K562 (cell line): Measurements from ENCODE around the gene LANCL1. TPM values are rescaled to one million over a fixed set of nuclear protein-coding genes. Genes with fewer than 3 reads are reported as not detected.

Experiments
- ATAC-seq: fragments of 200-7000 bp; cut with Tn5 transposase; 3 replicates; pipeline ENCODE4 v1.9.1; 2020; ENCODE audit warnings: moderate library complexity
- BruUV-seq: library from RNA; stranded (reverse); fragments of 400-500 nt; replicated peaks from 2 replicates; lab custom pipeline; 2021; lab: Mats Ljungman, UMichigan
- CTCF ChIA-PET: fragments of 300-600 bp; formaldehyde crosslinking; extraction: SDS; loops from one replicate; lab custom pipeline; 2021; ENCODE audit warnings: low intra/inter-chr PET ratio; lab: Yijun Ruan, JAX
- POLR2A ChIA-PET: fragments of 300-600, 350-650 bp; sonication (Branson Sonifier 250); formaldehyde crosslinking; extraction: SDS; loops from one replicate; lab custom pipeline; 2021; ENCODE audit warnings: antibody characterized with exemption, inconsistent platforms; lab: Yijun Ruan, JAX
- DNase-seq, 4 experiments: peaks; one replicate each; pipeline versions ENCODE4 v3.0.0 to v3.0.0-alpha.2; 2011 to 2018; ENCODE audit warnings: low spot score in 3 of 4, mixed read lengths in 3 of 4; ENCODE audit errors: extremely low read depth in 1 of 4
- FAIRE-seq: peaks from 2 replicates; lab custom pipeline; 2011; peaks lifted over from hg19 to GRCh38; lab: Jason Lieb, UNC
- H2AFZ ChIP-seq: 2 replicates; pipeline ENCODE4 v1.6.0; 2011; ENCODE audit warnings: low read depth, low read length, control low read depth, inconsistent platforms
- H3K27ac ChIP-seq: fragments of 200-600 bp; 3 replicates; pipeline ENCODE4 v1.8.0; 2011; ENCODE audit warnings: low read depth, mild to moderate bottlenecking, control low read depth, inconsistent platforms, low read length, moderate library complexity, mixed read lengths; ENCODE audit errors: extremely low read depth
- H3K27me3 ChIP-seq, 2 experiments: fragments of 300-600 bp in 1 of 2; 2 replicates in 1 of 2; 3 replicates in 1 of 2; pipeline versions ENCODE4 v1.6.0 to v1.8.0; 2011; ENCODE audit warnings: inconsistent platforms in 2 of 2, low read length in 2 of 2, mild to moderate bottlenecking in 1 of 2, mixed read lengths in 1 of 2, moderate library complexity in 1 of 2; ENCODE audit not compliant: control insufficient read depth in 2 of 2, insufficient read depth in 2 of 2
- H3K36me3 ChIP-seq: fragments of 300-600 bp; 3 replicates; pipeline ENCODE4 v1.8.0; 2011; ENCODE audit warnings: mild to moderate bottlenecking, low read length, inconsistent platforms; ENCODE audit not compliant: control insufficient read depth, insufficient read depth
- H3K4me1 ChIP-seq, 2 experiments: fragments of 200-600 bp in 1 of 2; replicated peaks in 1 of 2; 2 replicates in 1 of 2; 3 replicates in 1 of 2; pipeline versions ENCODE4 v1.5.1 to v1.8.0; 2011; ENCODE audit warnings: inconsistent platforms in 2 of 2, low read length in 2 of 2, mild to moderate bottlenecking in 1 of 2, mixed read lengths in 1 of 2, moderate library complexity in 1 of 2; ENCODE audit not compliant: control insufficient read depth in 2 of 2, insufficient read depth in 2 of 2
- H3K4me2 ChIP-seq: 2 replicates; pipeline ENCODE4 v1.6.1; 2011; ENCODE audit warnings: low read length, control low read depth, inconsistent platforms, mixed read lengths; ENCODE audit not compliant: insufficient read depth
- H3K4me3 ChIP-seq: fragments of 200-600 bp; sonication (generic), shearing (Covaris generic); 2 replicates; pipeline ENCODE4 v1.5.1; 2016; ENCODE audit warnings: control low read depth, inconsistent platforms
- H3K79me2 ChIP-seq: fragments of 200-600 bp; 3 replicates; pipeline ENCODE4 v1.8.0; 2011; ENCODE audit warnings: low read length, inconsistent platforms; ENCODE audit not compliant: control insufficient read depth, insufficient read depth
- H3K9ac ChIP-seq, 2 experiments: 2 replicates each; pipeline versions ENCODE4 v1.6.0 to v1.6.1; 2011; ENCODE audit warnings: low read depth in 2 of 2, low read length in 2 of 2, control low read depth in 1 of 2, inconsistent platforms in 1 of 2, mild to moderate bottlenecking in 1 of 2, mixed read lengths in 1 of 2; ENCODE audit not compliant: insufficient read depth in 1 of 2
- H3K9me1 ChIP-seq: one replicate; pipeline ENCODE4 v1.6.0; 2011; ENCODE audit warnings: inconsistent platforms, mild to moderate bottlenecking, low read length, moderate library complexity; ENCODE audit not compliant: control insufficient read depth, insufficient read depth
- H3K9me3 ChIP-seq: replicated peaks from 2 replicates; pipeline ENCODE4 v1.5.1; 2011; ENCODE audit warnings: low read depth, low read length, inconsistent platforms; ENCODE audit not compliant: control insufficient read depth, insufficient read depth
- H4K20me1 ChIP-seq: replicated peaks from 2 replicates; pipeline ENCODE4 v1.6.1; 2011; ENCODE audit warnings: low read length, inconsistent platforms, mixed read lengths; ENCODE audit not compliant: control insufficient read depth, insufficient read depth
- ATF3 ChIP-seq, 2 experiments: fragments of 450-650 bp in 1 of 2; sonication (generic) in 1 of 2; formaldehyde crosslinking in 1 of 2; IDR thresholded peaks in 1 of 2; conservative IDR thresholded peaks in 1 of 2; 2 replicates each; pipeline versions ENCODE4 v1.6.1 to v1.8.1; 2016 to 2023; ENCODE audit warnings: mild to moderate bottlenecking in 2 of 2, moderate library complexity in 2 of 2, inconsistent platforms in 1 of 2, missing genetic modification reagents in 1 of 2
- HNRNPK ChIP-seq: fragments of 200-400 bp; formaldehyde crosslinking; IDR thresholded peaks from one replicate; pipeline ENCODE4 v1.6.1; 2018; ENCODE audit warnings: mild to moderate bottlenecking, low read depth, low read length; ENCODE audit not compliant: poor library complexity, severe bottlenecking
- RCOR1 ChIP-seq, 2 experiments: IDR thresholded peaks; 2 replicates each; pipeline ENCODE4 v1.6.1; 2012; ENCODE audit warnings: low read depth in 2 of 2, low read length in 2 of 2, borderline replicate concordance in 1 of 2, improper control_type of control experiment in 1 of 2
- ZNF311 ChIP-seq: fragments of 250-450 bp; sonication (Bioruptor Pico); IDR thresholded peaks from 2 replicates; pipeline ENCODE4 v1.4.0; 2020; ENCODE audit warnings: mild to moderate bottlenecking, moderate library complexity
- WGBS: fragments of 100-300 bp; shearing (Covaris generic); methylation state at CpG from one replicate; pipeline ENCODE4 v1.1.6; 2016; ENCODE audit warnings: low coverage, mixed read lengths; ENCODE audit not compliant: insufficient coverage; ENCODE audit errors: missing lambda C conversion rate; 5-methylcytosine and 5-hydroxymethylcytosine counted together
- in situ Hi-C: fragments of 300-500 bp; cut with MboI; formaldehyde crosslinking; loops from 4 replicates; pipeline ENCODE4 v1.15.0; 2018; ENCODE audit warnings: inconsistent platforms, mixed read lengths
- intact Hi-C: fragments of 100-400 bp; cut with micrococcal nuclease; formaldehyde crosslinking; loops from 2 replicates; pipeline ENCODE4 v1.14.2; 2022
- polyA plus RNA-seq, 8 experiments: library from polyadenylated mRNA; depleted of rRNA in 4 of 8; stranded (reverse) in 5 of 8; unstranded in 3 of 8; fragments of >200 nt; fragmentation: Nextera tagmentation in 2 of 8; fragmentation: Illumina TruSeq in 1 of 8; extraction: Ambion mirVana in 2 of 8; extraction: Trizol in 1 of 8; gene quantifications; 2 replicates each; pipeline versions ENCODE4 v1.2.1 to v1.2.3, GENCODE V29; 2011 to 2014; ENCODE audit warnings: inconsistent platforms in 1 of 8, missing spikeins in 1 of 8
- total RNA-seq, 7 experiments: library from RNA; depleted of rRNA in 6 of 7; stranded (reverse); fragments of >200 nt in 6 of 7; fragmentation: Illumina TruSeq in 2 of 7; extraction: Trizol in 2 of 7; gene quantifications; 2 replicates each; pipeline versions ENCODE4 v1.2.1 to v1.2.3, GENCODE V29; 2011 to 2021; ENCODE audit warnings: low replicate concordance in 1 of 7

The LANCL1 gene
- total and polyA plus RNA-seq, 9 of the 15 experiments (the other 6 are each of a cell fraction or from before 2014, with no cell fraction given), result 15.3 to 56.3 (median 30.1) TPM

DNA sequence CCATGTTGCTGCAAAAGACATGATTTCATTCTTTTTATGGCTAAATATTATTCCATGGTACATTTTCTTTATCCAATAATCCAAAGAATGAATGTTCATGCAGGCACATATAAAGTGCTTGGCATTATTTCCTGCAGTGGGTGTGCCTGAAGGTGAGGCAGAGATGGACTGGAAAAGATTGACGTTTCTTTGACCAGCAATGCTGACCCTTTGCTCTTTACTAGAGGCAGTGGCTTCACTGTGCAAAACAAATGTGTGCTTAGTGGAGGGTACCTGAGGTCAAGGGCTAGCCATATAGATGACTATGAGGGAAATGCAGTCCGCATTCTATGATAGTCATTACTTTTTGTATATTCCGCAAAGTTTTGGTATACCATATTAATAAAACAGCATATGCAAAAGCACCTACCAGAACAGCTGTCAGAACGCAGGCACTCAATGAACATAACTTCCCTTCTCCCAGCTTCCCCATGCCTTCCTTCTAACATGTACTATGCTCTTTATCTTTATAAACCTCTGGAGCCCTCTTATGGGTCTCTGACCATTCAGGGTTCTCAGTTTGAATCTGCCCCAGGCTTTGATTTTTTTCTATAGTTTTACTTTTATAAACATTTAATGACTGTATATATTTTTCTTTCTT is 47.2 kb upstream of the LANCL1 start:
- POLR2A ChIA-PET, result no interaction called here
- Histone ChIP-seq H3K4me3 (no peak overlapping the region), H3K36me3 (no peaks in the 10 kb centered on the region), H4K20me1 (no peaks in the 10 kb centered on the region), H2AFZ (no peak overlapping the region), H3K27ac (no peak overlapping the region), H3K9me3 (no peaks in the 10 kb centered on the region), H3K9ac (no peak overlapping the region), H3K27me3 (no peaks in the 10 kb centered on the region), H3K4me2 (no peak overlapping the region), H3K4me1 (no peaks in the 10 kb centered on the region), H3K79me2 (no peaks in the 10 kb centered on the region), H3K9me1 (no peaks in the 10 kb centered on the region)
- 3% methylated on average over 4 of the region's 4 CpGs for WGBS
- ATAC-seq, result no peak
- DNase-seq, result no peak
- in situ Hi-C loops (no loop called here), intact Hi-C loops (no loop called here)
- CTCF ChIA-PET, result no interaction called here
- no peak for FAIRE-seq
- BruUV-seq, result no TSS peak
- TF ChIP-seq RCOR1 (IDR thresholded peaks at IDR 0.05; ENCODE audit: borderline replicate concordance in 1 of 2, low read depth in 2 of 2, low read length in 2 of 2) (no peak), HNRNPK (no peak), ATF3 (IDR thresholded peaks at IDR 0.05) (no peak), ATF3 (CRISPR knock-in tag; conservative IDR thresholded peaks at IDR 0.05) (no peak), ZNF311 (CRISPR knock-in tag) (no peak)
